Central memory CD4-positive, alpha-beta T cell (primary cell): Measurements from ENCODE around the gene GPATCH1.
A peak's percentile ranks its signal among the peaks of the same experiment; 100 is the strongest.
"Not testable (repeated sequence)": the region's sequence is repeated elsewhere in the genome, so short reads cannot be mapped to it uniquely, and the experiment has no call there.

Source experiments
- DNase-seq: peaks from one replicate; pipeline ENCODE4 v3.0.0; 2022

Gene GPATCH1

DNA sequence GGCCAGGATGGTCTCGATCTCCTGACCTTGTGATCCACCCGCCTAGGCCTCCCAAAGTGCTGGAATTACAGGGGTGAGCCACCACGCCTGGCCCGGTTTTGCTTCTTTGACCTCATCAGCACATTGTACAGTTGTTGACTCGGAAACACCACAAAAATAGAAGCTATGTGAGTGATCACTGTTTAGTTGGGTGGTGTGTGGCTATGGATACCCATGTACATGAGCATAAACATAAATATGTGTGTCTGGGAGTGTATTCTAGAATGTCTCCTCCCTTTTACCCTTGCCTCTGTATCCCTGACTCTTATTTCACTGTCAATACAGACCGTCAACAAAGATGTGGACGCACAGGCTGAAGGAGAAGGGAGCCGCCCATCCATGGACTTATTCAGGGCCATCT is 36.5 kb downstream of the GPATCH1 start:
- DNase-seq = no peak

- DNase-seq = no peak
Measured at GRCh38 chr19:33118643-33119042, 37.7 kb downstream of the GPATCH1 start.

GRCh38 chr19:33124207-33125098 is 43.5 kb downstream of the GPATCH1 start:
- DNase-seq = no peak

GRCh38 chr19:33125929-33126388 is 45.0 kb downstream of the GPATCH1 start:
- peak; percentile 45 for DNase-seq

DNA sequence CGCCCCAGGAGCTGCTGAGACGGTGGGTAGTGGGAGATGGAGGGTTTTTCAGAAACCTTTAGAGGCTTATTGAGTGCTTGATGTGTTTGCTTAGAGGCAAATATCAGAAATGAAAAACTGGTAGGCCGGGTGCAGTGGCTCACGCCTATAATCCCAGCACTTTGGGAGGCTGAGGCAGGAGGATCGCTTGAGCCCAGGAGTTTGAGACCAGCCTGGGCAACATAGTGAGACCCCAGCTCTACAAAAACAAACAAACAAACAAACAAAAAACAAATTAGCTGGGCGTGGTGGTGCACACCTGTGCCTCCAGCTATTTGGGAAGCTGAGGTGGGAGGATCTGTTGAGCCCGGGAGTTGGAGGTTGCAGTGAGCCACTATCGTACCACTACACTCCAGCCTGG is 45.7 kb downstream of the GPATCH1 start:
- not testable (repeated sequence) for DNase-seq

DNA sequence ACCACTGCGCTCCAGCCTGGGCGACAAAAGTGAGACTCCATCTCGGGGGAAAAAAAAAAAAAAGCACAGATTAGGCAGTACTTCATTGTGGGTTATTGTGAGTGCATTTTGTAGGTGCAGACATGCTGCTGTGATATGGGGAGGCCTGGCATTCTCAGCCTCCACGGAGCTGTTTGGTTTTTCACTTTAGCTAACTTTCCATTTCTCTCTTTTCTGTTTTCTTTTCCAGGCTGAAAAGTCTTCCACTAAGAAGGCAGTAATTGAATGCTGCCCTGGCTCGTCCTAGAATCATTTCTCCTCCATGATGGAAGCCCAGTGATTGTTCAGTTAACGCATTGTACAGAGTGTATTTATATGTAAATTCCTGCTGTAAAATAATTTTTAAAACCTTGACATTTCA is 48.9 kb downstream of the GPATCH1 start:
- DNase-seq = no peak

DNA sequence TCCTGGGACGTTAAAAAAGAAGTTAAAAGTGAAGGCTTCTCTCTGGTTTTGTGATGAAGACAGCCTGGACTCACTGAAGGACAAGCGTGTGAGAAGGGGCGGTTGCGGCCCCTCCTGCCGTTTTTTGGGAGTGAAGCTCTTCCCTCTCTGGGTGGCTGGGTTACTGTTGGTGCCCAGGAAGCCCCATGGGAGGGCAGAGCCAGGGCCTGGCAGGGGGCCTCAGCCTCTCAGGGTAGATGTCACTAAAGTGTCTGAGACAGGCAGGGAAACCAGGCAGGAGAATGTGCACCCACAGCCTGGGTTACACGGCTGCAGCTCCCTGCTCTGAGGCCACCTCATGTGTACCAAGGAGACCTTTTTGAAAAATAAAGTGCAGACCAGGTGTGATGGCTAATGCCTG is 49.5 kb downstream of the GPATCH1 start:
- no peak for DNase-seq

GRCh38 chr19:33132021-33132420 is 51.0 kb downstream of the GPATCH1 start, which contains the start of gene WDR88:
Gene WDR88 (plus strand): TSS chr19:33132114. CDS start chr19:33132170, 56 bp downstream.
- no peak for DNase-seq

DNA sequence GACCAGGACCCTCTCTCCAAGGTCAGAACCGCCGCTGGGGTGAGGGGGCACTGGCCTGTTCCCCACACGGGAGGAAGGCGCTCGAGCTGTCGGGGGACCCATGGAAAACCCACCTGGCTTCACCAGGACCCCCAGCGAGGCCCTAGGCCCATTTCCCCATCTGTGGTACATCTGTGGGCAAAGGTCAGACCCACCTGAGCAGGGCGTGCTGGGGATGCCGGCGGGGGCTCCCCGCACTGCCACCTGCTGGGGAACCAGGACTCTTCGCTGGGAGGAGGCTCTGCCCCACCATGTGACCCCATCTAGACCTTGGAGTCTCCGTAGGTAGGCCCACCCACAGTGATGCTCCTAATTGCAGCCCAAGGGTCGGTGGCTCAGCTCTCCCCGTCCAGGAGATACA is 51.4 kb downstream of the GPATCH1 start:
- no peak for DNase-seq

GRCh38 chr19:33133438-33134031 is 52.6 kb downstream of the GPATCH1 start:
- no peak for DNase-seq

DNA sequence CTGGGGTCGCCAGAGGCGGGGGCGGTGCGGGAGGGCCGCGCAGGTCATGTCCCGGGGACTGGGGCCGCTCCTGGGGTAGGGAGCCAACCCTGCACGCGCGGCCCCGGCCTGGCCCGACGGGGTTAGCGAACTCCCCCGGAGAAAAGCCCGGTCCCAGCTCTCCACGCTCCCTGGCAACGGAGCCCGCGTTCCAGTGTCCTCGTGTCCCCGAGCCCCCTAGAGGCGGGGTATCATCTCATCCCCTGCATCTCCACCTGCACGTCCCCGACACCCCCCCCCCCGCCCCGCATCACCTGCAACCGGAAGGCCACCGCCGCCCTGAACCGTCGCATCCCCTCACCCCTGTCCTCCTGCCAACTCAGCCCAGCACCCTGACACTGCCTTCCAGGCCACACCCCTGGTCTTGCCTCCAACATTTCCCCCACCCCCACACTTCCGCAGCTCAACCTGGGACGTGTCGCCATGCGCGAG is 53.6 kb downstream of the GPATCH1 start:
- DNase-seq = peak; percentile 25

DNA sequence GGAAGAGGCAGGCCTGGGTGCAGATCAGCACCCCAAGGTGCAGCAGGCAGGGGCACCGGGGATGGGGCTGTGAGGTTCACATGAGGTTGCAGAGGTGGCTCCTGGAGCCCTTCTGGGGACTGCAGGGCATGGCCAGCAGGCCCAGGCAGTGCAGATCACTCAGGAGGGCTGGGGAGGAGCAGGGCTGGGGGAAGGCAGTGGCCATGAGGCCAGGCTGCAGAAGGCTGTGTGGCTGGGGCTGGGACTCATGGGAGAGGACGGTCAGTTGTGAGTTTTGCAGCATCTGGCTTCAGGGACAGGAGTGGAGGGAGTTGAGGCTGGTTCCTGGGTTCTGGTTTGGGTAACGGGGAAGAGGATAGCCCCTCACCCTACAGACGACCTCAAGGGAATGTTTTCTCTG is 58.2 kb downstream of the GPATCH1 start:
- no peak for DNase-seq

- peak; percentile 46 for DNase-seq
Measured at GRCh38 chr19:33143897-33144405, 63.0 kb downstream of the GPATCH1 start.

- DNase-seq = no peak
Measured at GRCh38 chr19:33146209-33146608, 65.2 kb downstream of the GPATCH1 start.

GRCh38 chr19:33147538-33147937 is 66.6 kb downstream of the GPATCH1 start:
- no peak for DNase-seq

DNA sequence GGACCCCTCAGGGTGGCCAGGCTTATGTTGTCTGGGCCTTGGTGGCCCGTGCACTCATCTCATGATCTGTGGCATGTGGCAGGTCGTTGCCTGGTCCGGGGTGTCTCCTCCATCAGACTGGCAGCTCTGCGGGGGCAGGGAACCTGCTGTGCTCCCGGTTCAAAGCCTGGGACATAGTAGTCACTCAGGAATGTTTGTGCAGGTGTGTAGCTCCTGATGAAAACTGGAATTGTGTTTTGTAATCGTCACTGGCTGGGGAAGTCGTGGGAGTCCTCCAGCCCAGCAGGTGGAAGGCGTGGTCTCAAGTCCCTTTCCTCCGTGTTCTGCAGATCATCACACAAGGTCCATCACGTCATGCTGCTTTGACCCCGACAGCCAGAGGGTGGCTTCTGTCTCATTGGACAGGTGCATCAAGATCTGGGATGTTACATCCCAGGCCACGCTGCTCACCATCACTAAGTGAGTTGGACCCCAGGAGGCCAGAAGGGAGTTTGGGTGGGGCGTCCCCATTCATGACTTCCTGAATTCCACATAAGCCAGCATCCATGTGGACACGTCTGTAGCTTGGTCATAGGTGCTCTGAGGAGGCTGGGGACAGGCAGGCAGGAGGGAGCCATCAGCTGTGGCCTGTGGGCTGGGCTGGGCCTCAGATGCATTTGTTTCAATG is 70.0 kb downstream of the GPATCH1 start:
- DNase-seq = no peak

- DNase-seq = no peak
Measured at GRCh38 chr19:33152176-33152575, 71.2 kb downstream of the GPATCH1 start.

GRCh38 chr19:33152625-33153024 is 71.6 kb downstream of the GPATCH1 start:
- not testable (repeated sequence) for DNase-seq

- not testable (repeated sequence) for DNase-seq
Measured at GRCh38 chr19:33154313-33154712, 73.3 kb downstream of the GPATCH1 start.

- DNase-seq = no peak
Measured at GRCh38 chr19:33156334-33156733, 75.4 kb downstream of the GPATCH1 start.

GRCh38 chr19:33157906-33158305 is 76.9 kb downstream of the GPATCH1 start:
- DNase-seq = no peak

DNA sequence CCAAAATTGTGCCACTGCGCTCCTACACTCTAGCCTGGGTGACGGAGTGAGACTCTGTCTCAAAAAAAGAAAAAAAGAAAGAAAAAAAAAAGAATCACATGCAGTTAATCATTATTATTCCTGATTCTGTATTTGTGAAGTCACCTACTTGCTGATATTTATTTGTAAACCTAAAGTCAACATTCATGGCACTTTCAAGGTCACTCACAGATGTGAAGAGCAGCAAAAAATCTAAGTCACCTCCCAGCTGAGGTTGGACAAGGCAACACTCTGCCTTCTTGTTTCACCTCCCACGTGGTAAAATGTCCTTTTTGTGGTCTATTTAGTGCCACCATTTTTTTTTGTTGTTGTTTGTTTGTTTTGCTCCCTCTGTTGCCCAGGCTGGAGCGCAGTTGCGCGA is 77.4 kb downstream of the GPATCH1 start:
- no peak for DNase-seq

DNA sequence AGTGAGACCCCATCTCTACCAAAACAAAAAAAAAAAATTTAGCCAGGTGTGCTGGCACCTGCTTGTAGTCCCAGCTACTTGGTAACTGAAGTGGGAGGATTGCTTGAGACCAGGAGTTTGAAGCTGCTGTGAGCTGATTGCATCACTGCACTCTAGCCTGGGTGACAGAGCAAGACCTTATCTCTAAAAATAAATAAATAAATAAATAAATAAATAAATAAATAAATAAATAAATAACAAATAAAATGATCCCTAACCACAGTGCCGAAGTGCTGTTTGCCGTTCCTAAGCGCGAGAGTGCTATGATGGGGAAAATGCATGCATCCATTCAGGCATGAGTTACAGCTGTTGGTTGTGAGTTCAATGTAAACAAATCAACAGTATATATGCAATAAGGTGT is 78.2 kb downstream of the GPATCH1 start:
- no peak for DNase-seq
